Endothelial cell of umbilical vein (primary cell): ENCODE measurements around the gene HHLA2. TPM values are rescaled to one million over a fixed set of nuclear protein-coding genes. Genes with fewer than 3 reads are reported as not detected.

Experiments
- BruUV-seq: library from RNA; stranded (reverse); fragments of 400-500 nt; replicated peaks from 2 replicates; lab custom pipeline; 2021; lab: Mats Ljungman, UMichigan
- CTCF ChIA-PET: fragments of 300-600, 350-600 bp; sonication (Branson Sonifier 250); formaldehyde crosslinking; loops from one replicate; lab custom pipeline; 2021; ENCODE audit warnings: antibody characterized with exemption, inconsistent platforms; lab: Charles Lee
- POLR2A ChIA-PET: fragments of 300-600, 350-600 bp; sonication (Branson Sonifier 250); formaldehyde crosslinking; loops from one replicate; lab custom pipeline; 2021; ENCODE audit warnings: antibody characterized with exemption, inconsistent platforms; lab: Charles Lee
- DNase-seq: peaks from one replicate; pipeline ENCODE4 v3.0.0-alpha.2; 2011; ENCODE audit warnings: low read depth, low spot score
- FAIRE-seq: peaks from 2 replicates; lab custom pipeline; 2011; peaks lifted over from hg19 to GRCh38; lab: Jason Lieb, UNC
- H2AFZ ChIP-seq: 2 replicates; pipeline ENCODE4 v1.6.0; 2012; ENCODE audit warnings: low read depth, low read length, control low read depth, inconsistent platforms
- H3K27ac ChIP-seq: 2 replicates; pipeline ENCODE4 v1.5.1; 2011; ENCODE audit warnings: low read depth, mild to moderate bottlenecking, control low read depth, low read length, moderate library complexity; ENCODE audit not compliant: insufficient read depth
- H3K27me3 ChIP-seq, 2 experiments: 2 replicates each; pipeline versions ENCODE4 v1.6.0 to v1.6.1; 2011; ENCODE audit warnings: low read length in 2 of 2, mixed read lengths in 1 of 2; ENCODE audit not compliant: control insufficient read depth in 2 of 2, insufficient read depth in 2 of 2
- H3K36me3 ChIP-seq, 2 experiments: 2 replicates in 1 of 2; 3 replicates in 1 of 2; pipeline ENCODE4 v1.5.1; 2011; ENCODE audit warnings: low read length in 2 of 2, mild to moderate bottlenecking in 1 of 2, moderate library complexity in 1 of 2; ENCODE audit not compliant: control insufficient read depth in 2 of 2, insufficient read depth in 2 of 2; ENCODE audit errors: extremely low read depth in 1 of 2
- H3K4me1 ChIP-seq: 3 replicates; pipeline ENCODE4 v1.5.1; 2011; ENCODE audit warnings: mild to moderate bottlenecking, low read length; ENCODE audit not compliant: control insufficient read depth, insufficient read depth; ENCODE audit errors: extremely low read depth
- H3K4me2 ChIP-seq: 2 replicates; pipeline ENCODE4 v1.6.1; 2011; ENCODE audit warnings: low read length, control low read depth, mixed read lengths; ENCODE audit not compliant: insufficient read depth
- H3K4me3 ChIP-seq, 3 experiments: fragments of 200-600 bp in 1 of 3; sonication (generic), shearing (Covaris generic) in 1 of 3; replicated peaks in 1 of 3; 2 replicates each; pipeline ENCODE4 v1.5.1; 2011 to 2016; ENCODE audit warnings: control low read depth in 3 of 3, low read length in 3 of 3, mild to moderate bottlenecking in 2 of 3, inconsistent platforms in 1 of 3, low read depth in 1 of 3, moderate library complexity in 1 of 3; ENCODE audit not compliant: insufficient read depth in 1 of 3
- H3K79me2 ChIP-seq: 2 replicates; pipeline ENCODE4 v1.6.0; 2012; ENCODE audit warnings: low read length, inconsistent platforms; ENCODE audit not compliant: control insufficient read depth, insufficient read depth
- H3K9ac ChIP-seq: replicated peaks from 2 replicates; pipeline ENCODE3; 2011; ENCODE audit warnings: low read length, control low read depth; ENCODE audit not compliant: insufficient read depth; ENCODE audit errors: extremely low read depth
- H3K9me1 ChIP-seq: replicated peaks from 3 replicates; pipeline ENCODE4 v1.6.0; 2011; ENCODE audit warnings: mild to moderate bottlenecking, low read length; ENCODE audit not compliant: control insufficient read depth, insufficient read depth; ENCODE audit errors: extremely low read depth
- H3K9me3 ChIP-seq: replicated peaks from 2 replicates; pipeline ENCODE4 v1.5.1; 2012; ENCODE audit warnings: low read length, inconsistent platforms; ENCODE audit not compliant: control insufficient read depth, insufficient read depth
- H4K20me1 ChIP-seq: replicated peaks from 2 replicates; pipeline ENCODE3; 2011; ENCODE audit warnings: mild to moderate bottlenecking, low read length; ENCODE audit not compliant: control insufficient read depth, insufficient read depth; ENCODE audit errors: extremely low read depth
- EZH2 ChIP-seq: IDR thresholded peaks from 2 replicates; pipeline ENCODE4 v1.6.1; 2012; ENCODE audit warnings: borderline replicate concordance, low read depth, mild to moderate bottlenecking, moderate library complexity, low read length, inconsistent platforms; ENCODE audit not compliant: severe bottlenecking
- FOS ChIP-seq: IDR thresholded peaks from 2 replicates; pipeline ENCODE4 v1.6.1; 2011; ENCODE audit warnings: mild to moderate bottlenecking, low read length, moderate library complexity, borderline replicate concordance; ENCODE audit not compliant: insufficient read depth
- GATA2 ChIP-seq: IDR thresholded peaks from 2 replicates; pipeline ENCODE4 v1.7.0; 2011; ENCODE audit warnings: low read depth, mild to moderate bottlenecking, moderate library complexity, mixed read lengths, low read length; ENCODE audit not compliant: insufficient read length, insufficient read depth
- JUN ChIP-seq: IDR thresholded peaks from 2 replicates; pipeline ENCODE4 v1.6.1; 2011; ENCODE audit warnings: borderline replicate concordance, low read depth; ENCODE audit not compliant: insufficient read length, insufficient read depth
- POLR2A ChIP-seq: IDR thresholded peaks from 2 replicates; pipeline ENCODE4 v1.6.1; 2012; ENCODE audit warnings: low read depth, mild to moderate bottlenecking, control low read depth, low read length
- dilution Hi-C: fragments of 300-500 bp; cut with MboI; formaldehyde crosslinking; loops from one replicate; pipeline ENCODE4 v1.15.0; 2019; ENCODE audit warnings: low sequenced_read_pairs; ENCODE audit not compliant: extremely low pct_ligation_motif_present
- intact Hi-C: fragments of 100-400 bp; cut with micrococcal nuclease; formaldehyde crosslinking; loops from one replicate; pipeline ENCODE4 v1.10.0; 2022
- polyA plus RNA-seq, 4 experiments: library from polyadenylated mRNA; depleted of rRNA in 3 of 4; stranded (reverse) in 3 of 4; unstranded in 1 of 4; fragments of >200 nt; gene quantifications; 2 replicates each; pipeline versions ENCODE4 v1.2.1 to v1.2.3, GENCODE V29; 2011 to 2012; ENCODE audit warnings: missing spikeins in 1 of 4
- total RNA-seq: library from RNA; stranded (reverse); gene quantifications from 2 replicates; pipeline ENCODE4 v1.2.3, GENCODE V29; 2021

HHLA2 gene
- total and polyA plus RNA-seq, 2 donors (not counting 3 experiments of a cell fraction or from before 2014, with no cell fraction given): not detected

- Histone ChIP-seq H3K9ac (no peak overlapping the region), H3K4me2 (no peak overlapping the region), H4K20me1 (no peaks in the 10 kb centered on the region), H3K27me3 (no peaks in the 10 kb centered on the region), H2AFZ (no peak overlapping the region), H3K27ac (no peak overlapping the region), H3K4me3 (no peak overlapping the region), H3K9me1 (no peaks in the 10 kb centered on the region), H3K36me3 (no peaks in the 10 kb centered on the region), H3K4me1 (peaks cover 15% of the 10 kb centered on the region), H3K79me2 (no peaks in the 10 kb centered on the region), H3K9me3 (no peaks in the 10 kb centered on the region)
- ChIA-PET POLR2A (no interaction called here), CTCF (interaction anchor here (1.4 kb wide), 1 partner anchor 11 kb away, joined by 3 read pairs; no protein-coding TSS in a partner anchor)
- TF ChIP-seq FOS (no peak), JUN (no peak), GATA2 (no peak), POLR2A (no peak), EZH2 (no peak)
- intact Hi-C loops (loop anchor here (10.0 kb wide), 1 partner anchor 129 kb away; no protein-coding TSS in a partner anchor), dilution Hi-C loops (no loop called here)
- DNase-seq (no peak), FAIRE-seq (no peak)
- BruUV-seq: no TSS peak
These were observed 49.3 kb downstream of the HHLA2 start for GRCh38 chr3:108345492-108346205.
